Liver (tissue), 9 donors: ENCODE results near the gene RASAL1. TPM values are rescaled to one million over a fixed set of nuclear protein-coding genes. Genes with fewer than 3 reads are reported as not detected.

Experiments
- DNase-seq: peaks from one replicate; pipeline ENCODE4 v3.0.0-alpha.2; 2017; ENCODE audit warnings: low spot score
- H3K27ac ChIP-seq, 2 donors: one replicate each; pipeline ENCODE4 v1.7.0; 2013; ENCODE audit warnings: inconsistent platforms in 2 of 2, low read length in 2 of 2, control low read depth in 1 of 2, low read depth in 1 of 2, mild to moderate bottlenecking in 1 of 2
- H3K27me3 ChIP-seq, 4 donors: one replicate each; pipeline versions ENCODE4 v1.6.1 to v1.7.0; 2013; ENCODE audit warnings: low read length in 3 of 4, inconsistent platforms in 1 of 4, mild to moderate bottlenecking in 1 of 4, moderate library complexity in 1 of 4; ENCODE audit not compliant: control insufficient read depth in 4 of 4, insufficient read depth in 4 of 4
- H3K36me3 ChIP-seq, 4 donors: one replicate each; pipeline versions ENCODE4 v1.6.1 to v1.7.0; 2013; ENCODE audit warnings: low read length in 3 of 4, mild to moderate bottlenecking in 3 of 4, low read depth in 1 of 4, moderate library complexity in 1 of 4; ENCODE audit not compliant: control insufficient read depth in 4 of 4, insufficient read depth in 3 of 4
- H3K4me1 ChIP-seq, 4 donors: one replicate each; pipeline versions ENCODE4 v1.6.1 to v1.7.0; 2013; ENCODE audit warnings: low read length in 3 of 4, mild to moderate bottlenecking in 3 of 4, moderate library complexity in 1 of 4; ENCODE audit not compliant: control insufficient read depth in 4 of 4, insufficient read depth in 4 of 4
- H3K4me3 ChIP-seq, 3 donors: one replicate each; pipeline versions ENCODE4 v1.6.1 to v1.7.0; 2013; ENCODE audit warnings: low read length in 3 of 3, control low read depth in 1 of 3, low read depth in 1 of 3, mild to moderate bottlenecking in 1 of 3
- H3K9ac ChIP-seq, 2 donors: one replicate each; pipeline ENCODE4 v1.7.0; 2013; ENCODE audit warnings: low read length in 2 of 2, mild to moderate bottlenecking in 2 of 2, moderate library complexity in 2 of 2, control low read depth in 1 of 2, low read depth in 1 of 2
- H3K9me3 ChIP-seq, 4 donors: one replicate each; pipeline versions ENCODE4 v1.6.1 to v1.7.0; 2013; ENCODE audit warnings: low read length in 3 of 4; ENCODE audit not compliant: control insufficient read depth in 4 of 4
- EGR1 ChIP-seq, 2 donors: IDR thresholded peaks; 2 replicates each; pipeline ENCODE4 v1.6.1; 2016 to 2018; ENCODE audit warnings: antibody characterized with exemption in 2 of 2, low read depth in 2 of 2
- FOXA1 ChIP-seq: IDR thresholded peaks from 2 replicates; pipeline ENCODE4 v1.6.1; 2016; ENCODE audit warnings: antibody characterized with exemption
- FOXA2 ChIP-seq: IDR thresholded peaks from 2 replicates; pipeline ENCODE4 v1.6.1; 2016; ENCODE audit warnings: antibody characterized with exemption
- GABPA ChIP-seq, 2 donors: IDR thresholded peaks in 1 of 2; conservative IDR thresholded peaks in 1 of 2; 2 replicates each; pipeline ENCODE4 v1.6.1; 2016; ENCODE audit warnings: antibody characterized with exemption in 2 of 2, mild to moderate bottlenecking in 1 of 2, moderate library complexity in 1 of 2
- HNF4G ChIP-seq: IDR thresholded peaks from 2 replicates; pipeline ENCODE4 v1.6.1; 2016; ENCODE audit warnings: antibody characterized with exemption
- JUND ChIP-seq, 2 donors: IDR thresholded peaks; 2 replicates each; pipeline ENCODE4 v1.6.1; 2016; ENCODE audit warnings: antibody characterized with exemption in 2 of 2
- NR2F2 ChIP-seq: IDR thresholded peaks from 2 replicates; pipeline ENCODE4 v1.6.1; 2016; ENCODE audit warnings: antibody characterized with exemption
- RAD21 ChIP-seq, 2 donors: IDR thresholded peaks; 2 replicates each; pipeline ENCODE4 v1.6.1; 2016; ENCODE audit warnings: antibody characterized with exemption in 2 of 2, mild to moderate bottlenecking in 2 of 2
- RXRA ChIP-seq, 2 donors: IDR thresholded peaks; 2 replicates each; pipeline ENCODE4 v1.6.1; 2017 to 2018; ENCODE audit warnings: antibody characterized with exemption in 2 of 2, mild to moderate bottlenecking in 1 of 2
- SP1 ChIP-seq: IDR thresholded peaks from 2 replicates; pipeline ENCODE4 v1.6.1; 2018; ENCODE audit warnings: antibody characterized with exemption, mild to moderate bottlenecking
- TAF1 ChIP-seq: conservative IDR thresholded peaks from 2 replicates; pipeline ENCODE4 v1.6.1; 2016; ENCODE audit warnings: antibody characterized with exemption, mild to moderate bottlenecking
- YY1 ChIP-seq: IDR thresholded peaks from 2 replicates; pipeline ENCODE4 v1.6.1; 2016; ENCODE audit warnings: antibody characterized with exemption, mild to moderate bottlenecking
- WGBS: extraction: QIAGEN DNeasy Blood & Tissue Kit; methylation state at CpG from one replicate; pipeline ENCODE4 v1.1.7; 2013; 5-methylcytosine and 5-hydroxymethylcytosine counted together
- polyA plus RNA-seq, 2 donors: library from polyadenylated mRNA; stranded (reverse) in 1 of 2; unstranded in 1 of 2; fragments of 200-250 nt in 1 of 2; fragments of >200 nt in 1 of 2; fragmentation: Nextera tagmentation in 1 of 2; extraction: Ambion mirVana in 1 of 2; gene quantifications; one replicate each; pipeline versions ENCODE4 v1.2.1 to v1.2.3, GENCODE V29; 2013 to 2015
- total RNA-seq, 2 donors: library from RNA; depleted of rRNA; stranded (reverse); fragments of >200 nt; gene quantifications; one replicate each; pipeline ENCODE4 v1.2.3, GENCODE V29; 2014
- TF ChIP-seq, protein P1 (sequence below): IDR thresholded peaks from 2 replicates; pipeline ENCODE4 v1.6.1; 2016; ENCODE audit warnings: antibody characterized with exemption, mild to moderate bottlenecking
- TF ChIP-seq, protein P2 (sequence below): IDR thresholded peaks from 2 replicates; pipeline ENCODE4 v1.6.1; 2016; ENCODE audit warnings: antibody characterized with exemption
- TF ChIP-seq, protein P3 (sequence below): IDR thresholded peaks from 2 replicates; pipeline ENCODE4 v1.6.1; 2016; ENCODE audit warnings: antibody characterized with exemption
- TF ChIP-seq, protein P4 (sequence below): IDR thresholded peaks from 2 replicates; pipeline ENCODE4 v1.6.1; 2016; ENCODE audit warnings: antibody characterized with exemption
- TF ChIP-seq, protein P5 (sequence below): fragments of 150-350 bp; IDR thresholded peaks from 2 replicates; pipeline ENCODE4 v1.5.1; 2017; ENCODE audit warnings: improper control_type of control experiment, low read depth, low read length; ENCODE audit not compliant: missing input control
- donor health status: healthy.
- donor health status: healthy.
- donor health status: healthy.
- donor health status: healthy.
- donor health status: healthy.

Gene RASAL1
- total and polyA plus RNA-seq, 4 donors, result 0.20 to 0.33 (median 0.26) TPM

DNA sequence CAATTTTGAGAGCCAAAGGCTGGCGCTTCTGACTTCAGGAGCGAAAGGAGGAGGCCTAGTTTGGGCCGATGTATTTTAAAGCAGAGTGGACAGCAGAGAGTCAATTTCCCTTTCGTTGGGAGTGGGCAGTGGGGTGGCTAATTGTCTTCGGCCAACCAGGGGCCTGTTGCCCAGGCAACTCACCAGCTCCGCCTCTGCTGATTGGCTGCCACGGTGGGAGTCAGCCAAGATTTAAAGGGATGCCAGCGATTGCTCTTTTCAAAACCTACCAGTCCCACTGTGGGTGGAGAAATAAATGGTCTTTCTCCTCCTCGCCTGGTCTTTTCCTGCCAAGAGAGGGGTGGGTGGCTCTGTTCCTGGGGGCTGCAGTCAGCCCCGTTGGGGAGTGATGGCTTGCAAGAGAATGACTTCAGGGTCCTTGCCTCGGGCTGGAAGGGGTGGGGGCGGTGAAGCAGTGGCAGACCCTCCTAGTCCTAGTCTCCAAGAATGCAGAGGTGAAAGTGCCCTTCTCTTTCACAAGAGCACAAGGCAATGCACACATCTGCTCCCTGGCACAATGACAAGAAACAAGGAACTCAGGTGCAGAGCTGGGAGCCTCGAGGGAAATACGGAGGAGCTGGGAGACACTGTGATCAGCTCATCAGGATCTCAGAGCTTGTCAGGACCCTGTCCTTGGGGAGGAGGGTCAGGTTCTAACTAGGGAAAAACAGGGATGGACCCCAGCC lies 37.7 kb downstream of the RASAL1 start:
- 51% methylated on average over 14 of the region's 14 CpGs for WGBS
- no peaks in the 10 kb centered on the region for H3K27me3 ChIP-seq
- no peak for TF ChIP-seq NR2F2
- no peak for TF ChIP-seq HNF4G
- TF ChIP-seq, protein P1, sequence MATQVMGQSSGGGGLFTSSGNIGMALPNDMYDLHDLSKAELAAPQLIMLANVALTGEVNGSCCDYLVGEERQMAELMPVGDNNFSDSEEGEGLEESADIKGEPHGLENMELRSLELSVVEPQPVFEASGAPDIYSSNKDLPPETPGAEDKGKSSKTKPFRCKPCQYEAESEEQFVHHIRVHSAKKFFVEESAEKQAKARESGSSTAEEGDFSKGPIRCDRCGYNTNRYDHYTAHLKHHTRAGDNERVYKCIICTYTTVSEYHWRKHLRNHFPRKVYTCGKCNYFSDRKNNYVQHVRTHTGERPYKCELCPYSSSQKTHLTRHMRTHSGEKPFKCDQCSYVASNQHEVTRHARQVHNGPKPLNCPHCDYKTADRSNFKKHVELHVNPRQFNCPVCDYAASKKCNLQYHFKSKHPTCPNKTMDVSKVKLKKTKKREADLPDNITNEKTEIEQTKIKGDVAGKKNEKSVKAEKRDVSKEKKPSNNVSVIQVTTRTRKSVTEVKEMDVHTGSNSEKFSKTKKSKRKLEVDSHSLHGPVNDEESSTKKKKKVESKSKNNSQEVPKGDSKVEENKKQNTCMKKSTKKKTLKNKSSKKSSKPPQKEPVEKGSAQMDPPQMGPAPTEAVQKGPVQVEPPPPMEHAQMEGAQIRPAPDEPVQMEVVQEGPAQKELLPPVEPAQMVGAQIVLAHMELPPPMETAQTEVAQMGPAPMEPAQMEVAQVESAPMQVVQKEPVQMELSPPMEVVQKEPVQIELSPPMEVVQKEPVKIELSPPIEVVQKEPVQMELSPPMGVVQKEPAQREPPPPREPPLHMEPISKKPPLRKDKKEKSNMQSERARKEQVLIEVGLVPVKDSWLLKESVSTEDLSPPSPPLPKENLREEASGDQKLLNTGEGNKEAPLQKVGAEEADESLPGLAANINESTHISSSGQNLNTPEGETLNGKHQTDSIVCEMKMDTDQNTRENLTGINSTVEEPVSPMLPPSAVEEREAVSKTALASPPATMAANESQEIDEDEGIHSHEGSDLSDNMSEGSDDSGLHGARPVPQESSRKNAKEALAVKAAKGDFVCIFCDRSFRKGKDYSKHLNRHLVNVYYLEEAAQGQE, result no peak
- no peak for TF ChIP-seq YY1
- TF ChIP-seq SP1, result no peak
- no peak for DNase-seq
- no peak overlapping the region for H3K9ac ChIP-seq
- peaks cover 0 to 4% (median 2%) of the 10 kb centered on the region in 4 donors for H3K36me3 ChIP-seq
- peak overlapping the region; percentile 42 to 65 for H3K27ac ChIP-seq
- no peaks in the 10 kb centered on the region for H3K9me3 ChIP-seq
- H3K4me3 ChIP-seq, result no peak overlapping the region
- H3K4me1 ChIP-seq, result peaks cover 6 to 20% (median 13%) of the 10 kb centered on the region in 4 donors

DNA sequence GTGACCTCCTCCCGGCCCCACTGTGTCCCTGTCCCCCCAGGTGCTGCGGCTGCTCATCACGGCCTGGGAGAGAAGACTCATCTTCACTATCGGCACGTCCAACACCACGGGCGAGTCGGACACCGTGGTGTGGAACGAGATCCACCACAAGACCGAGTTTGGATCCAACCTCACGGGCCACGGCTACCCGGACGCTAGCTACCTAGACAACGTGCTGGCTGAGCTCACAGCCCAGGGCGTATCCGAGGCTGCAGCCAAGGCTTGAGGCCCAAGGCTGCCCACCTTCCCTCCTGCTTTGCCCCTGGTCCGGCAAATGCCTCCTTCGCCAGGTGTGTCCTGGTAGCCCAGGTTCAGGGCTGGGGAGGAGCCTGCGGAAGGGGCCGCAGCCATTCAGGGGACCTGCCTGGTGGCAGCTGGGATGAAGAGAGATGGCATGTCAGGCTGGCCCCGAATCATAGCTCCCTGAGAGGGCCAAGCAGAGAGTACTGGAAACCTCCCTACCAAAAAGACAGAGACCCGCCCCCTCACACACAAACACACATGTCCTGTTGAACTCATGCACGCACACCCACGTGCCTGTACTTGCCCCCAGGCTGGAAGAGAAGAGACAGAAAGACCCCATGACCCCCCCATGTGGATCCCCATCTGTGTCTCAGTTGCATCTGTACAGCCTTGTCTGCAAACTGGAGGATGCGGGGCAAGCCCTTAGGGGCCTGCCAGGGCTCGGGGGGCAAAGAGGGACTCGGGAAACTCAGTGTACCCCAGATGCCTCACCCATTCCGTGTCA lies 38.7 kb downstream of the RASAL1 start:
- WGBS, result 91% methylated on average over 30 of the region's 30 CpGs
- no peak overlapping the region for H3K9ac ChIP-seq
- TF ChIP-seq RAD21 (IDR thresholded peaks at IDR 0.05) (no peak), NR2F2 (no peak), HNF4G (no peak), EGR1 (IDR thresholded peaks at IDR 0.05; ENCODE audit: low read depth in 2 of 2) (no peak), GABPA (IDR thresholded peaks at IDR 0.05 in 1 of 2, conservative IDR thresholded peaks at IDR 0.05 in 1 of 2) (no peak), JUND (IDR thresholded peaks at IDR 0.05) (no peak), RXRA (IDR thresholded peaks at IDR 0.05) (no peak), TAF1 (no peak), YY1 (no peak), SP1 (no peak), FOXA2 (no peak), FOXA1 (no peak)
- TF ChIP-seq, protein P2, sequence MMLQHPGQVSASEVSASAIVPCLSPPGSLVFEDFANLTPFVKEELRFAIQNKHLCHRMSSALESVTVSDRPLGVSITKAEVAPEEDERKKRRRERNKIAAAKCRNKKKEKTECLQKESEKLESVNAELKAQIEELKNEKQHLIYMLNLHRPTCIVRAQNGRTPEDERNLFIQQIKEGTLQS, result no peak
- TF ChIP-seq, protein P3, sequence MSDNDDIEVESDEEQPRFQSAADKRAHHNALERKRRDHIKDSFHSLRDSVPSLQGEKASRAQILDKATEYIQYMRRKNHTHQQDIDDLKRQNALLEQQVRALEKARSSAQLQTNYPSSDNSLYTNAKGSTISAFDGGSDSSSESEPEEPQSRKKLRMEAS, result no peak
- TF ChIP-seq, protein P4, sequence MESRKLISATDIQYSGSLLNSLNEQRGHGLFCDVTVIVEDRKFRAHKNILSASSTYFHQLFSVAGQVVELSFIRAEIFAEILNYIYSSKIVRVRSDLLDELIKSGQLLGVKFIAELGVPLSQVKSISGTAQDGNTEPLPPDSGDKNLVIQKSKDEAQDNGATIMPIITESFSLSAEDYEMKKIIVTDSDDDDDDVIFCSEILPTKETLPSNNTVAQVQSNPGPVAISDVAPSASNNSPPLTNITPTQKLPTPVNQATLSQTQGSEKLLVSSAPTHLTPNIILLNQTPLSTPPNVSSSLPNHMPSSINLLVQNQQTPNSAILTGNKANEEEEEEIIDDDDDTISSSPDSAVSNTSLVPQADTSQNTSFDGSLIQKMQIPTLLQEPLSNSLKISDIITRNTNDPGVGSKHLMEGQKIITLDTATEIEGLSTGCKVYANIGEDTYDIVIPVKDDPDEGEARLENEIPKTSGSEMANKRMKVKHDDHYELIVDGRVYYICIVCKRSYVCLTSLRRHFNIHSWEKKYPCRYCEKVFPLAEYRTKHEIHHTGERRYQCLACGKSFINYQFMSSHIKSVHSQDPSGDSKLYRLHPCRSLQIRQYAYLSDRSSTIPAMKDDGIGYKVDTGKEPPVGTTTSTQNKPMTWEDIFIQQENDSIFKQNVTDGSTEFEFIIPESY, result no peak
- TF ChIP-seq, protein P5, sequence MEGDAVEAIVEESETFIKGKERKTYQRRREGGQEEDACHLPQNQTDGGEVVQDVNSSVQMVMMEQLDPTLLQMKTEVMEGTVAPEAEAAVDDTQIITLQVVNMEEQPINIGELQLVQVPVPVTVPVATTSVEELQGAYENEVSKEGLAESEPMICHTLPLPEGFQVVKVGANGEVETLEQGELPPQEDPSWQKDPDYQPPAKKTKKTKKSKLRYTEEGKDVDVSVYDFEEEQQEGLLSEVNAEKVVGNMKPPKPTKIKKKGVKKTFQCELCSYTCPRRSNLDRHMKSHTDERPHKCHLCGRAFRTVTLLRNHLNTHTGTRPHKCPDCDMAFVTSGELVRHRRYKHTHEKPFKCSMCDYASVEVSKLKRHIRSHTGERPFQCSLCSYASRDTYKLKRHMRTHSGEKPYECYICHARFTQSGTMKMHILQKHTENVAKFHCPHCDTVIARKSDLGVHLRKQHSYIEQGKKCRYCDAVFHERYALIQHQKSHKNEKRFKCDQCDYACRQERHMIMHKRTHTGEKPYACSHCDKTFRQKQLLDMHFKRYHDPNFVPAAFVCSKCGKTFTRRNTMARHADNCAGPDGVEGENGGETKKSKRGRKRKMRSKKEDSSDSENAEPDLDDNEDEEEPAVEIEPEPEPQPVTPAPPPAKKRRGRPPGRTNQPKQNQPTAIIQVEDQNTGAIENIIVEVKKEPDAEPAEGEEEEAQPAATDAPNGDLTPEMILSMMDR, result no peak
- TF ChIP-seq, protein P1, result no peak
- peaks cover 0 to 4% (median 2%) of the 10 kb centered on the region in 4 donors for H3K36me3 ChIP-seq
- DNase-seq, result no peak
- no peaks in the 10 kb centered on the region for H3K27me3 ChIP-seq
- no peak overlapping the region for H3K4me3 ChIP-seq
- peaks cover 6 to 23% (median 17%) of the 10 kb centered on the region in 4 donors for H3K4me1 ChIP-seq
- no peak overlapping the region for H3K27ac ChIP-seq
- H3K9me3 ChIP-seq, result no peaks in the 10 kb centered on the region
